Endothelial cell of umbilical vein (primary cell): Measurements from ENCODE around the gene MPC1L. TPM values are rescaled to one million over a fixed set of nuclear protein-coding genes. Genes with fewer than 3 reads are reported as not detected.

Experiments
- BruUV-seq: library from RNA; stranded (reverse); fragments of 400-500 nt; replicated peaks from 2 replicates; lab custom pipeline; 2021; lab: Mats Ljungman, UMichigan
- CTCF ChIA-PET: fragments of 300-600, 350-600 bp; sonication (Branson Sonifier 250); formaldehyde crosslinking; loops from one replicate; lab custom pipeline; 2021; ENCODE audit warnings: antibody characterized with exemption, inconsistent platforms; lab: Charles Lee
- POLR2A ChIA-PET: fragments of 300-600, 350-600 bp; sonication (Branson Sonifier 250); formaldehyde crosslinking; loops from one replicate; lab custom pipeline; 2021; ENCODE audit warnings: antibody characterized with exemption, inconsistent platforms; lab: Charles Lee
- DNase-seq: peaks from one replicate; pipeline ENCODE4 v3.0.0-alpha.2; 2011; ENCODE audit warnings: low read depth, low spot score
- FAIRE-seq: peaks from 2 replicates; lab custom pipeline; 2011; peaks lifted over from hg19 to GRCh38; lab: Jason Lieb, UNC
- H2AFZ ChIP-seq: 2 replicates; pipeline ENCODE4 v1.6.0; 2012; ENCODE audit warnings: low read depth, low read length, control low read depth, inconsistent platforms
- H3K27ac ChIP-seq: 2 replicates; pipeline ENCODE4 v1.5.1; 2011; ENCODE audit warnings: low read depth, mild to moderate bottlenecking, control low read depth, low read length, moderate library complexity; ENCODE audit not compliant: insufficient read depth
- H3K27me3 ChIP-seq, 2 experiments: 2 replicates each; pipeline versions ENCODE4 v1.6.0 to v1.6.1; 2011; ENCODE audit warnings: low read length in 2 of 2, mixed read lengths in 1 of 2; ENCODE audit not compliant: control insufficient read depth in 2 of 2, insufficient read depth in 2 of 2
- H3K36me3 ChIP-seq, 2 experiments: 2 replicates in 1 of 2; 3 replicates in 1 of 2; pipeline ENCODE4 v1.5.1; 2011; ENCODE audit warnings: low read length in 2 of 2, mild to moderate bottlenecking in 1 of 2, moderate library complexity in 1 of 2; ENCODE audit not compliant: control insufficient read depth in 2 of 2, insufficient read depth in 2 of 2; ENCODE audit errors: extremely low read depth in 1 of 2
- H3K4me1 ChIP-seq: 3 replicates; pipeline ENCODE4 v1.5.1; 2011; ENCODE audit warnings: mild to moderate bottlenecking, low read length; ENCODE audit not compliant: control insufficient read depth, insufficient read depth; ENCODE audit errors: extremely low read depth
- H3K4me2 ChIP-seq: 2 replicates; pipeline ENCODE4 v1.6.1; 2011; ENCODE audit warnings: low read length, control low read depth, mixed read lengths; ENCODE audit not compliant: insufficient read depth
- H3K4me3 ChIP-seq, 3 experiments: fragments of 200-600 bp in 1 of 3; sonication (generic), shearing (Covaris generic) in 1 of 3; replicated peaks in 1 of 3; 2 replicates each; pipeline ENCODE4 v1.5.1; 2011 to 2016; ENCODE audit warnings: control low read depth in 3 of 3, low read length in 3 of 3, mild to moderate bottlenecking in 2 of 3, inconsistent platforms in 1 of 3, low read depth in 1 of 3, moderate library complexity in 1 of 3; ENCODE audit not compliant: insufficient read depth in 1 of 3
- H3K79me2 ChIP-seq: 2 replicates; pipeline ENCODE4 v1.6.0; 2012; ENCODE audit warnings: low read length, inconsistent platforms; ENCODE audit not compliant: control insufficient read depth, insufficient read depth
- H3K9ac ChIP-seq: replicated peaks from 2 replicates; pipeline ENCODE3; 2011; ENCODE audit warnings: low read length, control low read depth; ENCODE audit not compliant: insufficient read depth; ENCODE audit errors: extremely low read depth
- H3K9me1 ChIP-seq: replicated peaks from 3 replicates; pipeline ENCODE4 v1.6.0; 2011; ENCODE audit warnings: mild to moderate bottlenecking, low read length; ENCODE audit not compliant: control insufficient read depth, insufficient read depth; ENCODE audit errors: extremely low read depth
- H3K9me3 ChIP-seq: replicated peaks from 2 replicates; pipeline ENCODE4 v1.5.1; 2012; ENCODE audit warnings: low read length, inconsistent platforms; ENCODE audit not compliant: control insufficient read depth, insufficient read depth
- H4K20me1 ChIP-seq: replicated peaks from 2 replicates; pipeline ENCODE3; 2011; ENCODE audit warnings: mild to moderate bottlenecking, low read length; ENCODE audit not compliant: control insufficient read depth, insufficient read depth; ENCODE audit errors: extremely low read depth
- CTCF ChIP-seq, 2 donors: IDR thresholded peaks; 1 replicate in 1 of 2; 2 replicates in 1 of 2; pipeline ENCODE4 v1.5.1; 2011; ENCODE audit warnings: low read length in 2 of 2, mild to moderate bottlenecking in 2 of 2, moderate library complexity in 2 of 2, control low read depth in 1 of 2, inconsistent platforms in 1 of 2, low read depth in 1 of 2; ENCODE audit not compliant: insufficient read depth in 1 of 2; ENCODE audit errors: extremely low read depth in 1 of 2
- EZH2 ChIP-seq: IDR thresholded peaks from 2 replicates; pipeline ENCODE4 v1.6.1; 2012; ENCODE audit warnings: borderline replicate concordance, low read depth, mild to moderate bottlenecking, moderate library complexity, low read length, inconsistent platforms; ENCODE audit not compliant: severe bottlenecking
- FOS ChIP-seq: IDR thresholded peaks from 2 replicates; pipeline ENCODE4 v1.6.1; 2011; ENCODE audit warnings: mild to moderate bottlenecking, low read length, moderate library complexity, borderline replicate concordance; ENCODE audit not compliant: insufficient read depth
- GATA2 ChIP-seq: IDR thresholded peaks from 2 replicates; pipeline ENCODE4 v1.7.0; 2011; ENCODE audit warnings: low read depth, mild to moderate bottlenecking, moderate library complexity, mixed read lengths, low read length; ENCODE audit not compliant: insufficient read length, insufficient read depth
- JUN ChIP-seq: IDR thresholded peaks from 2 replicates; pipeline ENCODE4 v1.6.1; 2011; ENCODE audit warnings: borderline replicate concordance, low read depth; ENCODE audit not compliant: insufficient read length, insufficient read depth
- MAX ChIP-seq: IDR thresholded peaks from 2 replicates; pipeline ENCODE4 v1.6.1; 2011; ENCODE audit not compliant: insufficient read depth, insufficient read length
- MYC ChIP-seq: IDR thresholded peaks from one replicate; pipeline ENCODE4 v1.6.1; 2011; ENCODE audit warnings: mild to moderate bottlenecking, low read depth, low read length
- POLR2A ChIP-seq: IDR thresholded peaks from 2 replicates; pipeline ENCODE4 v1.6.1; 2012; ENCODE audit warnings: low read depth, mild to moderate bottlenecking, control low read depth, low read length
- POLR2AphosphoS5 ChIP-seq: IDR thresholded peaks from 2 replicates; pipeline ENCODE4 v1.6.1; 2012; ENCODE audit warnings: low read depth, mild to moderate bottlenecking, control low read depth, low read length, moderate library complexity; ENCODE audit not compliant: insufficient read depth
- dilution Hi-C: fragments of 300-500 bp; cut with MboI; formaldehyde crosslinking; loops from one replicate; pipeline ENCODE4 v1.15.0; 2019; ENCODE audit warnings: low sequenced_read_pairs; ENCODE audit not compliant: extremely low pct_ligation_motif_present
- intact Hi-C: fragments of 100-400 bp; cut with micrococcal nuclease; formaldehyde crosslinking; loops from one replicate; pipeline ENCODE4 v1.10.0; 2022
- polyA plus RNA-seq, 4 experiments: library from polyadenylated mRNA; depleted of rRNA in 3 of 4; stranded (reverse) in 3 of 4; unstranded in 1 of 4; fragments of >200 nt; gene quantifications; 2 replicates each; pipeline versions ENCODE4 v1.2.1 to v1.2.3, GENCODE V29; 2011 to 2012; ENCODE audit warnings: missing spikeins in 1 of 4
- total RNA-seq: library from RNA; stranded (reverse); gene quantifications from 2 replicates; pipeline ENCODE4 v1.2.3, GENCODE V29; 2021

The MPC1L gene
- total and polyA plus RNA-seq, 2 donors (not counting 3 experiments of a cell fraction or from before 2014, with no cell fraction given): 0.19 TPM; not detected in 1

GRCh38 chrX:40603446-40603845, 19.8 kb upstream of the MPC1L start:
- DNase-seq (no peak), FAIRE-seq (no peak)
- Histone ChIP-seq H3K4me3 (no peak overlapping the region), H2AFZ (no peak overlapping the region), H3K9ac (no peak overlapping the region), H3K79me2 (no peaks in the 10 kb centered on the region), H3K9me1 (no peaks in the 10 kb centered on the region), H3K27ac (no peak overlapping the region), H3K4me2 (no peak overlapping the region), H3K9me3 (no peaks in the 10 kb centered on the region), H4K20me1 (no peaks in the 10 kb centered on the region), H3K4me1 (no peaks in the 10 kb centered on the region), H3K36me3 (no peaks in the 10 kb centered on the region), H3K27me3 (no peaks in the 10 kb centered on the region)
- CTCF ChIA-PET: no interaction called here
- dilution Hi-C loops: no loop called here
- TF ChIP-seq MYC (no peak), CTCF (IDR thresholded peaks at IDR 0.05; ENCODE audit: extremely low read depth in 1 of 2, insufficient read depth in 1 of 2, low read depth in 1 of 2, low read length in 2 of 2) (no peak), MAX (no peak), JUN (no peak), EZH2 (no peak), POLR2A (no peak)
- no TSS peak for BruUV-seq
- intact Hi-C loops: no loop called here
- POLR2A ChIA-PET: no interaction called here

DNA sequence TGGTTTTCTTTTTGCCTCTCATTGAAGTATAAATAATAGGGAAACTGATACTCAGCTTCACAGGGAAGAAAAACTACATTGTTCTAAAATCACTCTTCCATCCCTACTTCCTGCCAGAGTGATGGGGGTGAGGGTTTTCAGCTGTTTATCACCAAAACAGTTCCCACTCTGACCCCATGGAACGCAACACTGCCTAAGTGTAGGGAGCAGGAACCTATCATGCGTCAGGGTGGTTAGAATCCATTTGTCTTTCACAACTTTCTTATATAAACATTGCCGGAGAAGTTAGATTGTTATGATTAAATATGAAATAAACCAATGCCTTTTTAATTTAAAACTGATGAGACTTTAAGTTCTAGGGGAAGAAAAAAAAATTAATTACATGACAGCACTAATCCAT, 15.8 kb upstream of the MPC1L start:
- H3K27ac ChIP-seq: no peak overlapping the region
- H3K27me3 ChIP-seq: no peaks in the 10 kb centered on the region
- no peaks in the 10 kb centered on the region for H3K79me2 ChIP-seq
- H3K4me1 ChIP-seq: no peaks in the 10 kb centered on the region
- dilution Hi-C loops (no loop called here), intact Hi-C loops (no loop called here)
- no peaks in the 10 kb centered on the region for H3K9me1 ChIP-seq
- no peak overlapping the region for H3K4me2 ChIP-seq
- FAIRE-seq (no peak), DNase-seq (no peak)
- TF ChIP-seq GATA2 (no peak), POLR2AphosphoS5 (no peak), POLR2A (no peak), FOS (no peak), JUN (no peak), MAX (no peak), EZH2 (no peak), MYC (no peak), CTCF (IDR thresholded peaks at IDR 0.05; ENCODE audit: extremely low read depth in 1 of 2, insufficient read depth in 1 of 2, low read depth in 1 of 2, low read length in 2 of 2) (no peak)
- no TSS peak for BruUV-seq
- H3K36me3 ChIP-seq: no peaks in the 10 kb centered on the region
- H2AFZ ChIP-seq: no peak overlapping the region
- no peak overlapping the region for H3K9ac ChIP-seq
- no peak overlapping the region for H3K4me3 ChIP-seq
- H3K9me3 ChIP-seq: no peaks in the 10 kb centered on the region
- POLR2A ChIA-PET: no interaction called here
- CTCF ChIA-PET: no interaction called here
- no peaks in the 10 kb centered on the region for H4K20me1 ChIP-seq
